ENCODE results near the gene TET1. TPM values are rescaled to one million over a fixed set of nuclear protein-coding genes. Genes with fewer than 3 reads are reported as not detected.
"Not testable (repeated sequence)": the region's sequence is repeated elsewhere in the genome, so short reads cannot be mapped to it uniquely, and the experiment has no call there.

The TET1 gene
- total RNA-seq, 1 donor = 2.4 TPM

GRCh38 chr10:68562661-68563570, 2.8 kb downstream of the TET1 start:
- DNase-seq (ENCODE audit: low read depth in 2 of 3, low spot score in 2 of 3) = peak in 1 of 3 donors; percentile 35

DNA sequence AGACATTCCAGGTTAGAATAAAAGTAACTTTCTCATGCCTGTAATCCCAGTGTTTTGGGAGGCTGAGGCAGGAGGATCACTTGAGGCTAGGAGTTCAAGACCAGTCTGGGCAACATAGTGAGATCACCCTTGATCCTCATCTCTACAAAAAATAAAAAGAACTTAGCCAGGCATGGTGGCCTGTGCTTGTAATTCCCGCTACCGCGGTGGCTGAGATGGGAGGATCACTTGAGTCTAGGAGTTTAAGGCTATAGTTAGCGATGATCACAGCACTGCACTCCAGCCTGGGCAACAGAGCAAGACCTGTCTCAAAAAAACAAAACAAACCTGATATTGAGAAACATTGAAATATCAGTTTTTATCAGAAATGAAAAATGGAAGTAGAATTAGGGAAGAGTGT, 4.6 kb downstream of the TET1 start:
- DNase-seq (ENCODE audit: low read depth in 2 of 3, low spot score in 2 of 3) = no peak

DNA sequence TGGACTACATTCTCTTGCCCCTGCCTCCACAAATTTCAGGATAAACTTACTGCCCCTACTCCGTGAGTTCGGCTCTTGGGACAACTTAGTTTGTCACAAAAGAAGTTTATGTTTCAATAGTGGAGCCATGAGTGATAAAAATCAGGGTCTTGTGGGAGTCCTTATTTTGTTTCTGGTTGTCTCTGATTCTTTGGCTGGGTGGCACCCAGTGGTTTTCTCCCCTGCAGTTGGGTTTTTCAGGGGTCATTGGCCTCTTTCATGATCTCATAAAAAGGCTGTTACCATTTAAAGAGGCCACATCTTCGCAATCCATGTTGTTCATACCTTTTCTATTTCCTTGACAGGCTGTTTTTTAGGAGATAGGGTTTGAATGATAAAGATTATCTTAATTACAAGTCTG, 5.5 kb downstream of the TET1 start:
- DNase-seq (ENCODE audit: low read depth in 2 of 3, low spot score in 2 of 3) = no peak

DNA sequence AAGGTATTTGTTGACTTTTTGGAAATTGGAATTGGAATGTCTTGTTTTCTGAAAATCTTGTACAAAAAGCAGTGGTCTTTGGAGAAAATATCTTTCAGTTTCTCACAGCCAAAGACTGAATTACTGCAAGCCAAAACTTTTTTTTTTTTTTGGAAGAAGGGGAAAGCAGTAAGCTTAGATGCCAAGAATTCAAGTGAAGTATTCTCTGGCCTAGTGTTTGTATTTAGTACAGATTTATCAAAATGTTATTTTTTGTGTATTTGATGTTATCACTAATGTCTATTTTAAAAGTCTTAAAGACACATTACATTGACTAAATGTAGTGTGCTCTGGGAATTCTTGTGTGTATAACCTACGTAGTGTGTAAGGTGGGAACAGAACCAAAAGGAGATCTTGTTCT, 6.2 kb downstream of the TET1 start:
- DNase-seq (ENCODE audit: low read depth in 2 of 3, low spot score in 2 of 3) = no peak

- peak in 1 of 3 donors; percentile 15 for DNase-seq (ENCODE audit: low read depth in 2 of 3, low spot score in 2 of 3)
These were observed 6.8 kb downstream of the TET1 start for GRCh38 chr10:68566955-68567354.

DNA sequence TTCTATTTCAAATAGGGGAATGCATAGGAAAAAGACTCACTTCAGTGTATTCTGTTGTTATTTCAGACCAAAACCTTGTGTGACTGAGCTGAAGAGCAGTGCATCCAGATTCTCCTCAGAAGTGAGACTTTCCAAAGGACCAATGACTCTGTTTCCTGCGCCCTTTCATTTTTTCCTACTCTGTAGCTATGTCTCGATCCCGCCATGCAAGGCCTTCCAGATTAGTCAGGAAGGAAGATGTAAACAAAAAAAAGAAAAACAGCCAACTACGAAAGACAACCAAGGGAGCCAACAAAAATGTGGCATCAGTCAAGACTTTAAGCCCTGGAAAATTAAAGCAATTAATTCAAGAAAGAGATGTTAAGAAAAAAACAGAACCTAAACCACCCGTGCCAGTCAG, 12.0 kb downstream of the TET1 start:
- no peak for DNase-seq (ENCODE audit: low read depth in 2 of 3, low spot score in 2 of 3)

GRCh38 chr10:68574051-68574450, 13.9 kb downstream of the TET1 start:
- no peak for DNase-seq (ENCODE audit: low read depth in 2 of 3, low spot score in 2 of 3)

GRCh38 chr10:68576118-68576517, 16.0 kb downstream of the TET1 start:
- peak in 1 of 3 donors; percentile 30 for DNase-seq (ENCODE audit: low read depth in 2 of 3, low spot score in 2 of 3)

- DNase-seq (ENCODE audit: low read depth in 2 of 3, low spot score in 2 of 3) = no peak
These were observed 18.8 kb downstream of the TET1 start for GRCh38 chr10:68578974-68579373.

DNA sequence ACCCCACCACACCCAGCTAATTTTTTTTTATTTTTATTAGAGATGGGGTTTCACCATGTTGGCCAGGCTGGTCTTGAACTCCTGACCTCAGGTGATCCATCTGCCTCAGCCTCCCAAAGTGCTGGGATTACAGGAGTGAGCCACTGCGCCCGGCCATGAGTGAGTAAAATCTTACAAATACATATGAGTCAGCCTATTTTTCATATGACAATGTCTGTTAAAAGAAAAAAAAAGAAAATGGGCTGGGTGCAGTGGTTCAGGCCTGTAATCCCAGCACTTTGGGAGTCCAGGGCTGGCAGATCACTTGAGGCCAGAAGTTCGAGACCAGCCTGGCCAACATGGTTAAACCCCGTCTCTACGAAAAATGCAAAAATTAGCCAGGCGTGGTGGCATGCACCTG, 24.1 kb downstream of the TET1 start:
- DNase-seq (ENCODE audit: low read depth in 2 of 3, low spot score in 2 of 3) = not testable (repeated sequence)

DNA sequence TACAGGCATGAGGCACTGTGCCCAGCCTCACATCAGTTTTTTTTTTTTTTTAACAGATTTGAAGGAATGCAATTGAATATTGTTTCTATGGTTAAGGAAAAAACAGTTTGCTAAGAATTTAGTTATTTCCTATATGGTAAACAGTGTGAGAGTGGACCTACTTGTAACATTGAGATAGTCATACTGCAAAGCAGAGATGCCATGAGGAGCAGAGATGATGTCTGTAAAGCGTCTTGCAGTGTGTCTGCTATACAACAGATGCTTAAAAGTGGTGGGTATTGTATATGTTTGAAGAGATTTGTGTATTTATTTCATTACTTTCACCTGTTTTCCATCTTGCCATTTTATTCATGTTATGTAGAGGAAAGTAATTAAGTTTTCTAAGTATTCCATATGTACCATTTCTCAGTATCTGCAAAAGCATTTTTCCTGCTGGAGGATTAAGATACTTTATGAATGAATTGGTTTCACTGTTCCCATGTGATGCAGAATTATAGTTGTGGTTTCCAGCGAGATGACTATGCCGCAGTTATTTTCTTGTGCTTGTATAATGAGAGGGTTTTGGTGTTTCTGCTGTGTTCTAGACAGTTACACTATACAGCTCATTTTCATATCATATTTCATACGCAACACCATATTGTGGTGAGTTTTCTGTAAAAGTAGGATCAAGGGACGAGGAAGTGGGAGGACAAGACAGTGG, 26.6 kb downstream of the TET1 start:
- no peak for DNase-seq (ENCODE audit: low read depth in 2 of 3, low spot score in 2 of 3)

DNA sequence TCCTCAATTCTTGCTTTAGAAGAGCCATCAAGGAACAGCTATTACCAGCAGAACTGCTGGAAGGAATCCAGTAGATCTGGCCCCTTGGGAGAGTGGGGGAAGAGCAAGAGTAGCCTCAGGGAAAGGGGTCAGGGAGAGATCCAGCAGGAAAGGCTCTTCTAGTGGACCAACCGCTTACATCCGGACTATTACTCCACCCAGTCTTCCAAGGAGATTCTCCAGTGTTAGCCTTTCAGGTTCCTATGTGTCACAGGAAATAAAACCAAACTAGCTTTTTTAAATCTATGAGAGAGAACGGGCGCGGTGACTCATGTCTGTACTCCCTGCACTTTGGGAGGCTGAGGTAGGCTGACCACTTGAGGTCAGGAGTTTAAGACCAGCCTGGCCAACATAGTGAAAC, 34.3 kb downstream of the TET1 start:
- DNase-seq (ENCODE audit: low read depth in 2 of 3, low spot score in 2 of 3) = no peak

GRCh38 chr10:68595513-68595912, 35.4 kb downstream of the TET1 start:
- no peak for DNase-seq (ENCODE audit: low read depth in 2 of 3, low spot score in 2 of 3)

DNA sequence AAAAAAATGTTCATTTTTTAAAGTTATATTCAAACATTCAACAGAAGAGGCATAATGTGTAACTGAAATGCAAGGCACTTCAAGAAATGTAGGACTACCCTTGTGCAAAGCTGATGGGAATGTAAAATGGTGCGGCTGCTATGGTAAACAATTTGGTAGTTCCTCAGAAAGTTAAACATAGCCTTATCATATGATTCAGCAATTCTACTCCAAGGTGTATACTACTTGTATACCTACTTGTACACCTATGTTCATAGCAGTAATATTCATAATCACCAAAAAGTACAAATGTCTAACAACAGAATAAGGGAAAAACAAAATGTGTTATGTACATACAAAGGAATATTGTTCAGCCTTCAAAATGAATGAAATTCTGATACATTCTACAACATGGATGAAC, 37.3 kb downstream of the TET1 start:
- no peak for DNase-seq (ENCODE audit: low read depth in 2 of 3, low spot score in 2 of 3)

DNA sequence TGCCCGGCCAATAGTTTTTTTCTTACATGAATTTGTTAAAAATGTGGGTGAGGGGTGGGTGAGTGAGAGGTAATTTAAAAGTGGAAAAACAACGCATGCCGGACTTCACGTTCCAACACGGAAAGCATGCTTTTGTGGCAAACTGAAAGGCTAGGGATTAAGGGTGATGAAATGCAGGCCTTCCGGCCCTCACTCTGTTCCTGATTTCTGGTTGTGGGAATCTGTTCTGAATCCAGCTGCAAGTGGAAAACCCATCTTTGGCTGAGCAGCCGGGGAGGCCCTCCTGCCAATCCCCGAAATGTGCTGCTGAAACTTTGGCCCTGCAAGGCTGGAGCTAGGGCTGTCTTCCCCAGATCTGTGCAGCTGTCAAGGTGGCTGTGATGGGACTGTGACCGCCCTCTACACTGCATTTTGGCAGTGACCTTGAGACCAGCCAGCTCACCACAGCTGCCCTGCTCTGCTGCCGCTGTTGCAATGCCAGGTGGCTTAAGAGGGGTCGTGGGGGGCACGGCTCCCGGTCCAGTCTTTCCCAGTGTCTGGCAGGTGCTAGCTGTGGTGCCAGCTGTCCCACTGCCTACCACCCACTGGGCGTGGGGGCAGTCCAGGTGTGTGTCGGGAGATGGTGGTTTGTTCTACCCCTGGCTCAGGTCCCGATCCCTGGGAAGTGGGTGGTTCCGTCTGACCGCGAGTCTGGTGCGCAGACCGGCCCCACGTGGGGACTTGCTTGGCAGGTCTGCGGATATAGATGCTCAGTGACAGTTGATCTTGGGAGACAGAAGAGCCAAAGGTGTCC, 39.0 kb downstream of the TET1 start:
- no peak for DNase-seq (ENCODE audit: low read depth in 2 of 3, low spot score in 2 of 3)

DNA sequence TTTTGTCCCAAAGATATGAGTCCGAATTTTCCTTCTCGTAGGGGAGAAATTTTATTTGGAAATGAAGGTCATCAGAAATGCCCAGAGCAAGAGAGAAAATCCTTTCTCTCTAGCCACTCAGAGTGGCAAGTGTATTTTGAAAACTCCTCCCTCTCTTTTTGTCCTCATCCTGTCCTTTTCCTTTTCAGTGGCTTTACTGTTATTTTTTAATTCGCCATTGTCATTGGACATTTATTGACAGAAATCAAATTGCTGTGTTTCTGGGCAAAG, 39.6 kb downstream of the TET1 start:
- DNase-seq (ENCODE audit: low read depth in 2 of 3, low spot score in 2 of 3) = no peak

DNA sequence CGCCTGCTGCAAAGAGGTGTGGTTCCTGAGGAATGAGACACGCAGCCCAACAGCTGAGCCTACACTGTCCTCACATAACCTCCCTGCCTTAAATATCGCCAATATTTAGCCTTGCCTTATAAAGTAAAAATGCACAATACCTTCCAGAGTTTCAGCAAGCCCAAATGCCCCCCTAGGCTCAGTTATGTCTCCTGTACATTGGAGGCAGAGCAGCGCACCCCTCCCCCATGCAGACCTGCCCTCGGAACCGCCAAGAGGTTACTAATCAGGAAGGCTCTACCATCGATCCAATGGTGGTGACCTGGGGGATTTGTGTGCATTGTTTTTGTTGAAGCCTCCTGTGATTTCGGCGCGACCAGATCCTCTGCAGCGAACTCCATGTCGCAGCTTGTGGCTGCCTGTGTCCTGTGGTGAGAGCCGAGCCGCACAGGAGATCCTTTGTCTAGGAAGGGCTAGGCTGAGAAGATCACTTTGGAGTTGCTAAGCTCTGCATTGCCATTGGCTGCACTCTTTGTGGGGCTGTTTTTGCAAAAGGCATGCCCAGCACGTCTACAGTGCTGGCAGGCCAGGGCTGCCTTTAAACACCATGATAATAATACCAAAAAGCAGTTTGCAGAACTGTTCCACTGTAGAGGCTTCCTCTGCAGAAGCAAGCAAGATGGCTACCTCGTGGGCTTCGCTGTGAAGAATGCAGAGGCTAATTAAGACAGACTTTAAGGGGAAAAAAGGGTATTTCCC, 40.1 kb downstream of the TET1 start:
- DNase-seq (ENCODE audit: low read depth in 2 of 3, low spot score in 2 of 3) = peak; percentile 11 to 80 (median 58)

GRCh38 chr10:68601501-68602265, 41.5 kb downstream of the TET1 start:
- peak in 1 of 3 donors; percentile 2 for DNase-seq (ENCODE audit: low read depth in 2 of 3, low spot score in 2 of 3)

DNA sequence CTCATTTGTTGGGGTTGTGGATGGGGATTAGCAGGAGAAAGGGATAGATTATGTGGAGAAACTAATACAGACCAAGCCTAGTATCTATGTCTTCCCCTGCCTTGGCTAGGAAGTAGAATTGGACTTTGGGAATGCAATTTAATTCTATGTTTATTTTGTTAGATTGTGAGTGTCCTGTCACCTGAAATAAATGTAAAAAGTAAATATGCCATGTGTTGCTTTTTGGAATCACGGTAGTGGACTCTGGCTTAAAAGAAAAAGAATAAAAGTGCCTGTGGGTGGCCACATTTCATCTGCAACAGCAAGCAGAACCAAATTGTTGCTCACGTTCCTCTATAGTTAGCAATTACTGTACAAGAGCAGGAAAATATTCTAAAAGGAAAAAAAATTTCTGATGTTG, 42.3 kb downstream of the TET1 start:
- DNase-seq (ENCODE audit: low read depth in 2 of 3, low spot score in 2 of 3) = no peak

DNA sequence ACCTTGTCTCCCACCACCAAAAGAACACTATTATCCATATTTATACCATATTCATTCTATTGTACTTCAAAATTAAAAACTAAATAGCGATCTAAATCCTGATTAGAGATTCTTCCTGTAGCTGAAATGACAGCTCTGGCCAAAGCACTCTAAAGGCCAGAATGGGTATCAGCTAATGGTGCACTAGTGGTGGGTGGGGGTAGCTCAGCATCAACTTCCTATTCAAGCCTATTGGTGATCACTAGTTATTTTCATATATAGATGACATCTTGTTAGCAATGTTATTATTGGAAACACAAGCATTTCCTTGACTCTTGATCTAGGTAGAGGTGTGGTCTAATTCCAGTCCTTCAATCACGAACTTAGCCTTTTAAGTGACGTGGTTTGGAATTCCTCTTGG, 43.6 kb downstream of the TET1 start:
- no peak for DNase-seq (ENCODE audit: low read depth in 2 of 3, low spot score in 2 of 3)

All from hematopoietic multipotent progenitor cell (in vitro differentiated cells).